Keratinocyte (primary cell): ENCODE results near the gene DST. TPM values are rescaled to one million over a fixed set of nuclear protein-coding genes. Genes with fewer than 3 reads are reported as not detected.

Source experiments
- DNase-seq: peaks from one replicate; pipeline ENCODE4 v3.0.0-alpha.2; 2011; ENCODE audit warnings: low read depth, missing footprints, low spot score
- FAIRE-seq: peaks from 2 replicates; lab custom pipeline; 2011; peaks lifted over from hg19 to GRCh38; lab: Jason Lieb, UNC
- H2AFZ ChIP-seq: 2 replicates; pipeline ENCODE4 v1.6.0; 2012; ENCODE audit warnings: low read length, control low read depth, inconsistent platforms; ENCODE audit not compliant: control insufficient read depth
- H3K27ac ChIP-seq: 2 replicates; pipeline ENCODE4 v1.5.1; 2011; ENCODE audit warnings: low read length; ENCODE audit not compliant: control insufficient read depth, insufficient read depth
- H3K27me3 ChIP-seq: 3 replicates; pipeline ENCODE4 v1.6.0; 2011; ENCODE audit warnings: low read length; ENCODE audit not compliant: control insufficient read depth, insufficient read depth; ENCODE audit errors: extremely low read depth
- H3K36me3 ChIP-seq, 2 experiments: 2 replicates in 1 of 2; 3 replicates in 1 of 2; pipeline ENCODE4 v1.5.1; 2011; ENCODE audit warnings: low read length in 2 of 2, mild to moderate bottlenecking in 1 of 2; ENCODE audit not compliant: control insufficient read depth in 2 of 2, insufficient read depth in 2 of 2; ENCODE audit errors: extremely low read depth in 1 of 2
- H3K4me1 ChIP-seq: 3 replicates; pipeline ENCODE4 v1.5.1; 2011; ENCODE audit warnings: low read length; ENCODE audit not compliant: control insufficient read depth, insufficient read depth; ENCODE audit errors: extremely low read depth
- H3K4me2 ChIP-seq: 3 replicates; pipeline ENCODE4 v1.6.0; 2011; ENCODE audit warnings: low read depth, low read length; ENCODE audit not compliant: control insufficient read depth, insufficient read depth; ENCODE audit errors: extremely low read depth
- H3K4me3 ChIP-seq, 3 experiments: fragments of 200-600 bp in 1 of 3; sonication (generic) in 1 of 3; 2 replicates in 2 of 3; 3 replicates in 1 of 3; pipeline ENCODE4 v1.5.1; 2011 to 2016; ENCODE audit warnings: low read length in 3 of 3, mild to moderate bottlenecking in 3 of 3, control low read depth in 2 of 3, inconsistent platforms in 1 of 3, low read depth in 1 of 3, mixed read lengths in 1 of 3, mixed run types in 1 of 3, moderate library complexity in 1 of 3; ENCODE audit not compliant: control insufficient read depth in 2 of 3, insufficient read depth in 2 of 3; ENCODE audit errors: extremely low read depth in 1 of 3
- H3K79me2 ChIP-seq: 2 replicates; pipeline ENCODE4 v1.6.0; 2012; ENCODE audit warnings: low read length; ENCODE audit not compliant: control insufficient read depth, insufficient read depth
- H3K9ac ChIP-seq: 3 replicates; pipeline ENCODE4 v1.6.0; 2011; ENCODE audit warnings: low read length; ENCODE audit not compliant: control insufficient read depth, insufficient read depth; ENCODE audit errors: extremely low read depth
- H3K9me1 ChIP-seq: 3 replicates; pipeline ENCODE4 v1.6.0; 2011; ENCODE audit warnings: low read length; ENCODE audit not compliant: control insufficient read depth, insufficient read depth; ENCODE audit errors: extremely low read depth
- H3K9me3 ChIP-seq: 2 replicates; pipeline ENCODE4 v1.5.1; 2012; ENCODE audit warnings: low read depth, low read length; ENCODE audit not compliant: control insufficient read depth
- H4K20me1 ChIP-seq: 3 replicates; pipeline ENCODE4 v1.6.0; 2011; ENCODE audit warnings: low read length; ENCODE audit not compliant: control insufficient read depth, insufficient read depth; ENCODE audit errors: extremely low read depth
- EZH2 ChIP-seq: IDR thresholded peaks from one replicate; pipeline ENCODE4 v1.6.1; 2012; ENCODE audit warnings: inconsistent platforms, mild to moderate bottlenecking, low read length, moderate library complexity
- dilution Hi-C: fragments of 300-500 bp; cut with MboI; formaldehyde crosslinking; loops from one replicate; pipeline ENCODE4 v1.7.0; 2020; ENCODE audit warnings: low sequenced_read_pairs; ENCODE audit not compliant: extremely low pct_ligation_motif_present
- polyA plus RNA-seq, 5 experiments: library from polyadenylated mRNA; depleted of rRNA in 3 of 5; stranded (reverse) in 3 of 5; stranded (forward) in 1 of 5; unstranded in 1 of 5; fragments of >200 nt; gene quantifications; 1 replicate in 1 of 5; 2 replicates in 3 of 5; 3 replicates in 1 of 5; pipeline versions ENCODE4 v1.2.1 to v1.2.3, GENCODE V29; 2011 to 2012; ENCODE audit warnings: missing spikeins in 2 of 5, low read depth in 1 of 5, low replicate concordance in 1 of 5
- TF ChIP-seq, protein P1 (sequence below), 3 experiments: IDR thresholded peaks in 1 of 3; conservative IDR thresholded peaks in 1 of 3; optimal IDR thresholded peaks in 1 of 3; 2 replicates in 2 of 3; 3 replicates in 1 of 3; pipeline versions ENCODE3 to v1.5.1; 2011; ENCODE audit warnings: low read length in 3 of 3, mild to moderate bottlenecking in 3 of 3, moderate library complexity in 2 of 3, control low read depth in 1 of 3, inconsistent platforms in 1 of 3; ENCODE audit not compliant: insufficient read depth in 2 of 3; ENCODE audit errors: extremely low read depth in 1 of 3

DST gene
- polyA plus RNA-seq, 1 donor (not counting 4 experiments of a cell fraction or from before 2014, with no cell fraction given): 455 TPM

DNA sequence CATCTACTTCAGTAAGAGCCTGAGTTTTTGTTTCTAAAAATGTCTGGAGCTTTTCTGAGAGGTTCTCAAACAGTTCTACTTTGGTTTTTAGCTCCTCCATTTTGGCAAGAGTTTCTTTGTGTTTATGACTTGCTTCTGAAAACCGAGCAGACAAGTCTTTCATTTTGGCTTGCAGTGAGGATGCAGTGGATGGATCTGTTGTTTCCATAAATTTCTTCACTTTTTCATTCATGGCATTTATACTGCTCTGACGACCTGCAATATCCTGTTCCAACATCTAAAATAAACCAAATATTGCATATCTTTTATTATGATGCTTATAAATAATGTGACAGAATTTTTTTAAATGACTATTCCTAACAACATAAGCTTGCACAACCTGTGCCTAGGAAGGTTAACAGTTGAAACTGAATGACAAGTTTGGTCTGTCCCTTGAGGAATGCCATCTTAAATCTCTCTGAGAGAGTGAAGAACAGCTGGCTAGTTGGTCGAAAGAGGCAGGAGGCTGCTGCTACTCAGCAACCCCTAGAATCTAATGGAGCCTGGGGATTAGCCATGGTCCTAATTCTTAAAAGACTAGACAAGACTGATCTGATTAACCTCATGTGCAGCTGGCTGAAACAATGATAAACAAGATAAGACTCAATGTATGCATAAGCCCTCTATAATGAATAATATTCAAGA is 69.8 kb downstream of the DST start:
- H3K36me3 ChIP-seq: peaks cover 6 to 9% of the 10 kb centered on the region in 2 experiments
- no peaks in the 10 kb centered on the region for H3K79me2 ChIP-seq
- DNase-seq (no peak), FAIRE-seq (no peak)
- no peak overlapping the region for H3K4me3 ChIP-seq
- H2AFZ ChIP-seq: no peak overlapping the region
- no peak overlapping the region for H3K27ac ChIP-seq
- dilution Hi-C loops: no loop called here
- TF ChIP-seq EZH2: no peak
- TF ChIP-seq, protein P1, sequence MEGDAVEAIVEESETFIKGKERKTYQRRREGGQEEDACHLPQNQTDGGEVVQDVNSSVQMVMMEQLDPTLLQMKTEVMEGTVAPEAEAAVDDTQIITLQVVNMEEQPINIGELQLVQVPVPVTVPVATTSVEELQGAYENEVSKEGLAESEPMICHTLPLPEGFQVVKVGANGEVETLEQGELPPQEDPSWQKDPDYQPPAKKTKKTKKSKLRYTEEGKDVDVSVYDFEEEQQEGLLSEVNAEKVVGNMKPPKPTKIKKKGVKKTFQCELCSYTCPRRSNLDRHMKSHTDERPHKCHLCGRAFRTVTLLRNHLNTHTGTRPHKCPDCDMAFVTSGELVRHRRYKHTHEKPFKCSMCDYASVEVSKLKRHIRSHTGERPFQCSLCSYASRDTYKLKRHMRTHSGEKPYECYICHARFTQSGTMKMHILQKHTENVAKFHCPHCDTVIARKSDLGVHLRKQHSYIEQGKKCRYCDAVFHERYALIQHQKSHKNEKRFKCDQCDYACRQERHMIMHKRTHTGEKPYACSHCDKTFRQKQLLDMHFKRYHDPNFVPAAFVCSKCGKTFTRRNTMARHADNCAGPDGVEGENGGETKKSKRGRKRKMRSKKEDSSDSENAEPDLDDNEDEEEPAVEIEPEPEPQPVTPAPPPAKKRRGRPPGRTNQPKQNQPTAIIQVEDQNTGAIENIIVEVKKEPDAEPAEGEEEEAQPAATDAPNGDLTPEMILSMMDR (optimal IDR thresholded peaks at IDR 0.05 in 1 of 3, IDR thresholded peaks at IDR 0.05 in 1 of 3, conservative IDR thresholded peaks at IDR 0.05 in 1 of 3; ENCODE audit: extremely low read depth in 1 of 3, insufficient read depth in 2 of 3, low read length in 3 of 3): no peak
- H3K4me2 ChIP-seq: no peak overlapping the region
- H4K20me1 ChIP-seq: peaks cover 3% of the 10 kb centered on the region
- no peaks in the 10 kb centered on the region for H3K4me1 ChIP-seq
- no peaks in the 10 kb centered on the region for H3K9me1 ChIP-seq
- H3K27me3 ChIP-seq: no peaks in the 10 kb centered on the region
- no peaks in the 10 kb centered on the region for H3K9me3 ChIP-seq
- H3K9ac ChIP-seq: no peak overlapping the region

GRCh38 chr6:56571605-56572004 is 71.1 kb downstream of the DST start:
- H3K4me1 ChIP-seq: no peaks in the 10 kb centered on the region
- peaks cover 3% of the 10 kb centered on the region for H4K20me1 ChIP-seq
- no peaks in the 10 kb centered on the region for H3K79me2 ChIP-seq
- no peak overlapping the region for H3K4me3 ChIP-seq
- peaks cover 9% of the 10 kb centered on the region in 2 experiments for H3K36me3 ChIP-seq
- H3K4me2 ChIP-seq: no peak overlapping the region
- dilution Hi-C loops: no loop called here
- no peaks in the 10 kb centered on the region for H3K27me3 ChIP-seq
- TF ChIP-seq, protein P1 (optimal IDR thresholded peaks at IDR 0.05 in 1 of 3, IDR thresholded peaks at IDR 0.05 in 1 of 3, conservative IDR thresholded peaks at IDR 0.05 in 1 of 3; ENCODE audit: extremely low read depth in 1 of 3, insufficient read depth in 2 of 3, low read length in 3 of 3): no peak
- TF ChIP-seq EZH2: no peak
- H3K9me1 ChIP-seq: no peaks in the 10 kb centered on the region
- FAIRE-seq (no peak), DNase-seq (no peak)
- H3K9me3 ChIP-seq: no peaks in the 10 kb centered on the region
- H2AFZ ChIP-seq: no peak overlapping the region
- H3K27ac ChIP-seq: no peak overlapping the region
- no peak overlapping the region for H3K9ac ChIP-seq
